ENCODE measurements around the gene GM2A. TPM values are rescaled to one million over a fixed set of nuclear protein-coding genes. Genes with fewer than 3 reads are reported as not detected.
"Not testable (repeated sequence)": the region's sequence is repeated elsewhere in the genome, so short reads cannot be mapped to it uniquely, and the experiment has no call there.

Gene GM2A
- total and polyA plus RNA-seq, 8 donors: 28.3 to 70.0 (median 37.0) TPM

DNA sequence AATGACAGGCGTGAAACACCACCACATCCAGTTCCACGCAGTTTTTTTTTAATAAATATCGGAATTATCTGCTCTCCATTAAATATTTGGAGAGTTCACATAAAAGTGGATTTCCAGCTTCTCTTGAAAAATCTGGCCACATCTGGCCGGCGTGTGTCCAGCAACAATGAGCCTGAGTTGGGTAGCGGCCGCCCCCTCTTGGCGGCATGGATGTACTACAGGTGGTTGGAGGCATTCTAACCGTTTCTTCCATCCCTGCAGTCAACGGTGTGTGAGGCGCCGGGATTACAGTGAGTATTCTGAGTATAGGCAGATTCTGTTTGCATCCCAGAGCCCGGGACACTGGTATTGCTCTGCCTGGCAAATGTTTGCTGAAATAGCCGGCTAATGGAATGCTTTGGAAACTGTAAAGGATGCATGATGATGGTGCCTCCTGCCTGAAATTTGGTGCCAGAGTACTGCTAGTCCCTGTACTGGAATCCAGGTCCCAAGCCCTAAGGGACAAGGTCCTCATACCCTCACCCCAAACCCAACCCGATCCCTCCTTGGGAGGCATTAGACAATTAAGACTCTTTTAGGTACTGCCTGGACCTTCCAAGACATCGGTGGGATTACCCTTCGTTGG lies 13.6 kb upstream of the GM2A start:
- ATAC-seq: peak; percentile 54
- Histone ChIP-seq H3K4me1 (peaks cover 0 to 39% of the 10 kb centered on the region in 2 donors), H3K27ac (no peak overlapping the region), H3K9me3 (no peaks in the 10 kb centered on the region), H3K36me3 (no peaks in the 10 kb centered on the region), H3K27me3 (no peaks in the 10 kb centered on the region), H3K4me3 (no peak overlapping the region)
- TF ChIP-seq, protein P1, sequence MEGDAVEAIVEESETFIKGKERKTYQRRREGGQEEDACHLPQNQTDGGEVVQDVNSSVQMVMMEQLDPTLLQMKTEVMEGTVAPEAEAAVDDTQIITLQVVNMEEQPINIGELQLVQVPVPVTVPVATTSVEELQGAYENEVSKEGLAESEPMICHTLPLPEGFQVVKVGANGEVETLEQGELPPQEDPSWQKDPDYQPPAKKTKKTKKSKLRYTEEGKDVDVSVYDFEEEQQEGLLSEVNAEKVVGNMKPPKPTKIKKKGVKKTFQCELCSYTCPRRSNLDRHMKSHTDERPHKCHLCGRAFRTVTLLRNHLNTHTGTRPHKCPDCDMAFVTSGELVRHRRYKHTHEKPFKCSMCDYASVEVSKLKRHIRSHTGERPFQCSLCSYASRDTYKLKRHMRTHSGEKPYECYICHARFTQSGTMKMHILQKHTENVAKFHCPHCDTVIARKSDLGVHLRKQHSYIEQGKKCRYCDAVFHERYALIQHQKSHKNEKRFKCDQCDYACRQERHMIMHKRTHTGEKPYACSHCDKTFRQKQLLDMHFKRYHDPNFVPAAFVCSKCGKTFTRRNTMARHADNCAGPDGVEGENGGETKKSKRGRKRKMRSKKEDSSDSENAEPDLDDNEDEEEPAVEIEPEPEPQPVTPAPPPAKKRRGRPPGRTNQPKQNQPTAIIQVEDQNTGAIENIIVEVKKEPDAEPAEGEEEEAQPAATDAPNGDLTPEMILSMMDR (IDR thresholded peaks at IDR 0.05): peak; percentile 48 to 94
- intact Hi-C loops (cut with DNase I): loop anchor here in 1 of 2 donors (10.0 kb wide), 1 partner anchor 65 kb away; no protein-coding TSS in a partner anchor
- DNase-seq: peak; percentile 56 to 94 (median 72)

DNA sequence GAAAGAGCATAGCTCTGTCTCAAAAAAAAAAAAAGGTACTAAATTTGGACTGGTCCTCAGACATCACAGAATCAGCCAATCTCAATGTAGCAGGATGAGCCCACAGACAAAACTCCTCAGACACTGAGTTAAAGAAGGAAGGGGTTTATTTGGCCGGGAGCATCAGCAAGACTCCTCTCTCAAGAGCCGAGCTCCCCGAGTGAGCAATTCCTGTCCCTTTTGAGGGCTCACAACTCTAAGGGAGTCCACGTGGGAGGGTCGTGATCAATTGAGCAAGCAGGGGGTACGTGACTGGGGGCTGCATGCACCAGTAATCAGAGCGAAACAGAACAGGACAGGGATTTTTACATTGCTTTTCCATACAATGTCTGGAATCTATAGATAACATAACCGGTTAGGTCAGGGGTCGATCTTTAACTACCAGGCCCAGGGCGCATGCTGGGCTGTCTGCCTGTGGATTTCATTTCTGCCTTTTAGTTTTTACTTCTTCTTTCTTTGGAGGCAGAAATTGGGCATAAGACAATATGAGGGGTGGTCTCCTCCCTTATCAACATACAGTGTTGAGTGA lies 12.6 kb upstream of the GM2A start:
- H3K27me3 ChIP-seq; H3K27ac ChIP-seq; DNase-seq; H3K9me3 ChIP-seq; intact Hi-C loops (cut with DNase I); ATAC-seq; H3K4me3 ChIP-seq; H3K36me3 ChIP-seq: not testable (repeated sequence)
- H3K4me1 ChIP-seq: peaks cover 0 to 29% of the 10 kb centered on the region in 2 donors

- intact Hi-C loops (cut with DNase I): no loop called here
- Histone ChIP-seq H3K27me3 (no peaks in the 10 kb centered on the region), H3K27ac (peak overlapping the region in 1 of 2 donors; percentile 53), H3K4me1 (peaks cover 0 to 26% of the 10 kb centered on the region in 2 donors), H3K4me3 (no peak overlapping the region), H3K9me3 (no peaks in the 10 kb centered on the region), H3K36me3 (no peaks in the 10 kb centered on the region)
- DNase-seq: peak in 2 of 4 donors; percentile 80 to 82
- TF ChIP-seq, protein P1 (IDR thresholded peaks at IDR 0.05): no peak
- ATAC-seq: peak; percentile 97
Measured at GRCh38 chr5:151240924-151241635, 11.9 kb upstream of the GM2A start.

DNA sequence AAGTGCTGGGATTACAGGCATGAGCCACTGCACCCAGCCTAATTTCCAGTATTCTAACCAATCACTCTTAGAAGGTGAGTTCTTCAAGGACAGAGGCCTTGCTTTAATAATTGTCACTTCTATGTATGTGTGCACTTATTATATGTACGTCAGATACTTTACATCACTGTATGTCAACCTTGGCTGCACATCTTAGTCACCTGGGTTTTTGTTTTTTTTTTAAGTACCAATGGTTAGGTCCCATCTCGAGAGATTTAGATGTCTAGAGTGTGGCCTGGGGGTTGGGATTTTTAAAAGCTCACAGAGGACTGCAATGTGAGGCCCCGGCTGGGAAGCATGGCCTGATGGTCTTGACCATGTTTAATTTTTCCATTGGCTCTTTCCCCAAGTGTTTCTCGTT lies 9.9 kb upstream of the GM2A start:
- intact Hi-C loops (cut with DNase I): no loop called here
- no peak overlapping the region for H3K4me3 ChIP-seq
- ATAC-seq (no peak), DNase-seq (no peak)
- H3K4me1 ChIP-seq: peaks cover 0 to 26% of the 10 kb centered on the region in 2 donors
- H3K27me3 ChIP-seq: no peaks in the 10 kb centered on the region
- TF ChIP-seq, protein P1 (IDR thresholded peaks at IDR 0.05): no peak
- H3K36me3 ChIP-seq: no peaks in the 10 kb centered on the region
- H3K27ac ChIP-seq: no peak overlapping the region
- no peaks in the 10 kb centered on the region for H3K9me3 ChIP-seq

DNA sequence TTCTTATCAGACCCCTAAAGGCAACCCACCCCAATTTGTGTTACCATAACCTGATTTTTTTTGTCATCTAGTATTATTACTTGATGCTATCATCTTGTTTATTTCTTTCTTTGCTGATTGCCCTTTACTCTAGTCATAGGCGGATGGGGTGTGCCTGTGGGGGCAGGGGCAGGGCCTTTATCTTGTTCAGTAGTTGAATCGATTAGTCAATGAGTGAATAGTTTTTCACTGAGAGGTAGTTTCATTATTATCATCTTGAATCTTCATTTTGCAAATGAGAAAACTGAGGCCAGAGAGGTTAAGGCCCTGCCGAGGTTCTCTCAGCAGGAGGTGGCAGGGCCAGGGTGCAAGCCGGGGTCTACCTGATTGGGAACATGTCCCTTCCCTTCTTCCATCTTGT lies 9.4 kb upstream of the GM2A start:
- no peak for ATAC-seq
- no peak for DNase-seq
- TF ChIP-seq, protein P1 (IDR thresholded peaks at IDR 0.05): no peak
- H3K36me3 ChIP-seq: no peaks in the 10 kb centered on the region
- peaks cover 0 to 26% of the 10 kb centered on the region in 2 donors for H3K4me1 ChIP-seq
- no peaks in the 10 kb centered on the region for H3K27me3 ChIP-seq
- no peak overlapping the region for H3K27ac ChIP-seq
- intact Hi-C loops (cut with DNase I): no loop called here
- H3K4me3 ChIP-seq: no peak overlapping the region
- no peaks in the 10 kb centered on the region for H3K9me3 ChIP-seq
